ENCODE measurements around the gene ENPP5. TPM values are rescaled to one million over a fixed set of nuclear protein-coding genes. Genes with fewer than 3 reads are reported as not detected.
"Not testable (repeated sequence)": the region's sequence is repeated elsewhere in the genome, so short reads cannot be mapped to it uniquely, and the experiment has no call there.

The ENPP5 gene
- total and polyA plus RNA-seq, 7 experiments from 2014 or later = 0.50 to 1.7 (median 0.92) TPM; not detected in 2

DNA sequence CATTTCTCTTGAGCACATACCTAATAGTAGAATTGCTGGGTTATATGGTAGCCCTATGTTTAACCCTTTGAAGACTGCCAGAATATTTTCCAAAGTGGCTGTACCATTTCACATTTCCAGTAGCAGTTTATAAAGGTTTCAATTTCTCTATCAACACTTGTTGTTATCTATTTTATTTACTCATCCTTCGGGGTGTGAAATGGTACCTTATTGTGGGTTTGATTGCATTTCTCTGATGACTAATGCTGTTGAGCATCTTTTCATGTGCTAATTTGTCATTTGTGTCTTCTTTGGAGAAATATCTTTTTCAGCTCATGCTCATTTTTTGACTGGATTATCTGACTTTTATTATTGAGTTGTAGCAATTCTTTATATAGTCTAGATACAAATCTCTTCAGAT, 35.6 kb downstream of the ENPP5 start:
- CTCF ChIA-PET = no interaction called here
- peak overlapping the region in 1 of 9 donors; percentile 29 for H3K27ac Mint-ChIP-seq

DNA sequence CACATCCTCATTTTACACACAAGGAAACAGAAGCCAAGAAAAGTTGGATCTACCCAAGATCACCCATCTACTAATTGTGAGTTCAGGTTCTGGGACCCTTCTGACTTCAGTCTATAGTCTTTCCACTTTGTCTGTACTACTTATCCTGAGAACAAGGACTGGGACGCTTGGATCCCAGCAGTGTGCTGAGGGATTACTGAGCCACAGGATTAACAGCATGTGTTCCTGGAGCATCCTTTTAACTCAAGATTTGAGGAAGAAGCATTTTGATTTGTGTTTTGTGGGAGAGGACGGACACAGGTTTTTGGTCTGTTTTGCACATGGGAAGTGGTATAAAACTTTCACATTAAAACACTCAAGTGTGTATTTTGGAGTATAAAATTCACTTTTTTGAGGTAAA, 36.6 kb downstream of the ENPP5 start:
- no peaks in the 10 kb centered on the region for H3K27me3 Mint-ChIP-seq
- ATAC-seq (no peak), DNase-seq (no peak)
- Histone ChIP-seq H3K36me3 (ENCODE audit: control insufficient read depth in 2 of 3, insufficient read depth in 3 of 3, low read length in 3 of 3) (no peaks in the 10 kb centered on the region), H3K27ac (ENCODE audit: low read depth, low read length) (no peak overlapping the region), H3K9me3 (ENCODE audit: control insufficient read depth in 2 of 3, low read length in 3 of 3) (no peaks in the 10 kb centered on the region), H3K27me3 (ENCODE audit: control insufficient read depth in 2 of 2, insufficient read depth in 2 of 2, low read length in 2 of 2) (no peaks in the 10 kb centered on the region), H3K4me1 (ENCODE audit: control insufficient read depth in 2 of 2, insufficient read depth in 2 of 2, low read length in 2 of 2) (peaks cover 5 to 6% of the 10 kb centered on the region in 2 donors), H3K4me3 (ENCODE audit: low read length) (no peak overlapping the region)
- H3K4me3 Mint-ChIP-seq = no peak overlapping the region
- ChIA-PET CTCF (no interaction called here), POLR2A (interaction anchor here (0.7 kb wide), 1 partner anchor 11 kb away, joined by 3 read pairs; no protein-coding TSS in a partner anchor)
- peaks cover 0 to 3% (median 0%) of the 10 kb centered on the region in 11 donors for H3K9me3 Mint-ChIP-seq
- peaks cover 0 to 10% (median 3%) of the 10 kb centered on the region in 5 donors for H3K36me3 Mint-ChIP-seq
- no peak overlapping the region for H3K27ac Mint-ChIP-seq
- H3K4me1 Mint-ChIP-seq = peaks cover 11 to 67% (median 49%) of the 10 kb centered on the region in 7 donors
- intact Hi-C loops (cut with micrococcal nuclease) = no loop called here

More for the DNA sequence above, 35.6 kb downstream of the ENPP5 start:
- Histone ChIP-seq H3K9me3 (ENCODE audit: control insufficient read depth in 2 of 3, low read length in 3 of 3) (no peaks in the 10 kb centered on the region), H3K4me3 (ENCODE audit: low read length) (no peak overlapping the region), H3K4me1 (ENCODE audit: control insufficient read depth in 2 of 2, insufficient read depth in 2 of 2, low read length in 2 of 2) (peaks cover 5 to 6% of the 10 kb centered on the region in 2 donors), H3K27ac (ENCODE audit: low read depth, low read length) (no peak overlapping the region), H3K36me3 (ENCODE audit: control insufficient read depth in 2 of 3, insufficient read depth in 3 of 3, low read length in 3 of 3) (no peaks in the 10 kb centered on the region), H3K27me3 (ENCODE audit: control insufficient read depth in 2 of 2, insufficient read depth in 2 of 2, low read length in 2 of 2) (no peaks in the 10 kb centered on the region)
- peaks cover 7 to 62% (median 44%) of the 10 kb centered on the region in 7 donors for H3K4me1 Mint-ChIP-seq
- H3K36me3 Mint-ChIP-seq = peaks cover 0 to 9% (median 3%) of the 10 kb centered on the region in 5 donors
- DNase-seq = no peak
- intact Hi-C loops (cut with micrococcal nuclease) = no loop called here
- H3K27me3 Mint-ChIP-seq = no peaks in the 10 kb centered on the region
- POLR2A ChIA-PET = no interaction called here
- no peak overlapping the region for H3K4me3 Mint-ChIP-seq
- ATAC-seq = no peak
- peaks cover 0 to 3% (median 0%) of the 10 kb centered on the region in 11 donors for H3K9me3 Mint-ChIP-seq

DNA sequence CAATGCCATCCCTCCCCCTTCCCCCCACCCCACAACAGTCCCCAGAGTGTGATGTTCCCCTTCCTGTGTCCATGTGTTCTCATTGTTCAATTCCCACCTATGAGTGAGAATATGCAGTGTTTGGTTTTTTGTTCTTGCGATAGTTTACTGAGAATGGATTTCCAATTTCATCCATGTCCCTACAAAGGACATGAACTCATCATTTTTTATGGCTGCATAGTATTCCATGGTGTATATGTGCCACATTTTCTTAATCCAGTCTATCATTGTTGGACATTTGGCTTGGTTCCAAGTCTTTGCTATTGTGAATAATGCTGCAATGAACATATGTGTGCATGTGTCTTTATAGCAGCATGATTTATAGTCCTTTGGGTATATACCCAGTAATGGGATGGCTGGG, 39.5 kb downstream of the ENPP5 start:
- peaks cover 0 to 10% (median 0%) of the 10 kb centered on the region in 5 donors for H3K36me3 Mint-ChIP-seq
- H3K4me1 ChIP-seq (ENCODE audit: control insufficient read depth in 2 of 2, insufficient read depth in 2 of 2, low read length in 2 of 2) = peaks cover 15 to 18% of the 10 kb centered on the region in 2 donors
- DNase-seq; H3K9me3 Mint-ChIP-seq; ATAC-seq; H3K27me3 ChIP-seq (ENCODE audit: control insufficient read depth in 2 of 2, insufficient read depth in 2 of 2, low read length in 2 of 2); H3K27ac Mint-ChIP-seq; H3K27me3 Mint-ChIP-seq; CTCF ChIA-PET; H3K9me3 ChIP-seq (ENCODE audit: control insufficient read depth in 2 of 3, low read length in 3 of 3); intact Hi-C loops (cut with micrococcal nuclease); POLR2A ChIA-PET; H3K27ac ChIP-seq (ENCODE audit: low read depth, low read length); H3K4me3 ChIP-seq (ENCODE audit: low read length); H3K36me3 ChIP-seq (ENCODE audit: control insufficient read depth in 2 of 3, insufficient read depth in 3 of 3, low read length in 3 of 3): not testable (repeated sequence)
- H3K4me3 Mint-ChIP-seq = peak overlapping the region in 4 of 10 donors; percentile 36 to 97 (median 72)
- peaks cover 19 to 66% (median 52%) of the 10 kb centered on the region in 7 donors for H3K4me1 Mint-ChIP-seq

DNA sequence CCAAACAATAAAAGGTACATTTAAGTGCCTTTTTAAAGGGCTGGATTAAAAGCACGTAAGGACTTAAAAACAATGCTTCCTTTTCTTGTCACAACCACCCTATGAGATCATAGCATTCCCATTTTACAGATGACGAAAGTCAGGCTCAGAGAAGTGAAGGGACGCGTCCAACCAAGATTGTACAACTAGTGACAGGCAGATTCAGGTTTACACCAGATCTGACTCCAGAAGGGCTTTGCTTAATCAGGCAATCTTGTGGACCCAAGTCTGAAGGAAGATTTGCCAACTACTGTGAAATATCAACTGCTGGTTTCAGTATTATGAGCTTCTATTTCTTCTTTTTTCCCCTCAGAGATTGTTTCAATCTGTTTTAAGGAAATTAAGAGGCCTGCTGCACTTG, 40.1 kb downstream of the ENPP5 start:
- ChIA-PET POLR2A (no interaction called here), CTCF (no interaction called here)
- peak overlapping the region; percentile 71 for H3K27ac ChIP-seq (ENCODE audit: low read depth, low read length)
- DNase-seq = peak in 1 of 9 donors; percentile 8
- no peak for ATAC-seq
- Mint-ChIP-seq H3K4me1 (peaks cover 19 to 64% (median 50%) of the 10 kb centered on the region in 7 donors), H3K36me3 (peaks cover 0 to 10% (median 0%) of the 10 kb centered on the region in 5 donors), H3K9me3 (peaks cover 0 to 3% (median 0%) of the 10 kb centered on the region in 11 donors), H3K27ac (peak overlapping the region in 7 of 9 donors; percentile 14 to 92 (median 86)), H3K27me3 (peaks cover 0 to 4% (median 0%) of the 10 kb centered on the region in 5 donors), H3K4me3 (peak overlapping the region; percentile 94 to 99 (median 98))
- no peaks in the 10 kb centered on the region for H3K9me3 ChIP-seq (ENCODE audit: control insufficient read depth in 2 of 3, low read length in 3 of 3)
- H3K4me1 ChIP-seq (ENCODE audit: control insufficient read depth in 2 of 2, insufficient read depth in 2 of 2, low read length in 2 of 2) = peaks cover 15 to 18% of the 10 kb centered on the region in 2 donors
- no peaks in the 10 kb centered on the region for H3K36me3 ChIP-seq (ENCODE audit: control insufficient read depth in 2 of 3, insufficient read depth in 3 of 3, low read length in 3 of 3)
- no peaks in the 10 kb centered on the region for H3K27me3 ChIP-seq (ENCODE audit: control insufficient read depth in 2 of 2, insufficient read depth in 2 of 2, low read length in 2 of 2)
- intact Hi-C loops (cut with micrococcal nuclease) = loop anchor here in 1 of 2 donors (1.0 kb wide), 1 partner anchor 522 kb away; the partner anchor contains the start of genes CYP39A1 and SLC25A27
- peak overlapping the region; percentile 98 for H3K4me3 ChIP-seq (ENCODE audit: low read length)

DNA sequence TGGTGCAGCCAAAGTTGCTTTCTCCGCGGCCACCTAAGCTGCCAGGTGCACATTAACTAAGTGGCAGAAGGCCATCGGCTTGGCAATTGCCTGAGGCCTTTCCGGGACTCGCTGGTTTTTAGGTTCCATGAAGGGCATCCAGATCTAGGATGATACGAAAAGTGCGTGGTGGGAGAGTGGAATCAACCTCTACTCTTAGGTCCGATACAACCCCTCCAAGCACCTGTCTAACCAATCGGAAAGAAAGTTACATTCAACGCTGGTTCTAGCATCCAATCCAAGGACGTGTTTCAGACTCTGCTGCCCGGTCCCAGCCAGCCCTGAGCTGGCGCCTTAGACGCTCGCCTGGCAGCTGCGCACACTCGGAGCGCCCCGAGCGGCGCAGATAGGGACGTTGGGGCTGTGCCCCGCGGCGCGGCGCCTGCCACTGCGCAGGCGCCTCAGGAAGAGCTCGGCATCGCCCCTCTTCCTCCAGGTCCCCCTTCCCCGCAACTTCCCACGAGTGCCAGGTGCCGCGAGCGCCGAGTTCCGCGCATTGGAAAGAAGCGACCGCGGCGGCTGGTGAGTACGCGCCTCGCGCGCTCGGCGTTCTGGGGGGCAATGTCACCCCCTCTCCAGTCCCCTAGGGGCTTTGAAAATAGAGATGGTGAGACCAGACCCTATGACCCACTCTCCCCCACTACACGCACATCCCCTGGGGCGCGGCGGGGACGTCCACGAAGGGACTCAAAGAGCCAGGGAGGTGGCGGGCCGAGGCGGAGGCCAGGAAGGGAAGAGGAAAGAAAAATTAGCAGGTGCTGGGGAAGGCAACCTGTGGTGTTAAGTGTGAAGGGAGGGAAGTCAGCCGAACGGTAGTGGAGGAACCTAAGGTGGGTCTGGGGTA, 40.9 kb downstream of the ENPP5 start, which contains the start of gene ENPP4:
ENPP4 (plus strand) TSS at position 361 of the 883 bp plus-strand sequence. CDS start 9,595 bp downstream, outside the sequence.
- ChIA-PET CTCF (interaction anchor here (0.7 to 1.6 kb wide), 4 partner anchors 9 to 199 kb away, joined by 3 to 7 read pairs (median 5); no protein-coding TSS in a partner anchor), POLR2A (interaction anchor here (0.9 to 1.8 kb wide), 6 partner anchors 10 to 121 kb away, joined by 3 to 6 read pairs (median 3); no protein-coding TSS in a partner anchor)
- Mint-ChIP-seq H3K4me3 (peak within 1 kb of the TSS; percentile 94 to 99 (median 98)), H3K4me1 (peaks cover 19 to 59% (median 46%) of the 10 kb centered on the region in 7 donors), H3K36me3 (peaks cover 0 to 10% (median 0%) of the 10 kb centered on the region in 5 donors), H3K27me3 (peaks cover 0 to 4% (median 0%) of the 10 kb centered on the region in 5 donors), H3K9me3 (peaks cover 0 to 3% (median 0%) of the 10 kb centered on the region in 11 donors), H3K27ac (peak within 1 kb of the TSS; percentile 86 to 97 (median 92))
- no peaks in the 10 kb centered on the region for H3K36me3 ChIP-seq (ENCODE audit: control insufficient read depth in 2 of 3, insufficient read depth in 3 of 3, low read length in 3 of 3)
- DNase-seq = peak; percentile 78 to 98 (median 91)
- H3K27ac ChIP-seq (ENCODE audit: low read depth, low read length) = peak within 1 kb of the TSS; percentile 73
- H3K27me3 ChIP-seq (ENCODE audit: control insufficient read depth in 2 of 2, insufficient read depth in 2 of 2, low read length in 2 of 2) = no peaks in the 10 kb centered on the region
- H3K9me3 ChIP-seq (ENCODE audit: control insufficient read depth in 2 of 3, low read length in 3 of 3) = no peaks in the 10 kb centered on the region
- intact Hi-C loops (cut with micrococcal nuclease) = loop anchor here (1.0 to 10.0 kb wide), 10 partner anchors 40 to 2003 kb away; partner anchors contain the start of genes CLIC5 (in 2 of the 2), CYP39A1 (in 2 of the 2), SLC25A27 (in 2 of the 2) and CD2AP (in 1 of the 2)
- ATAC-seq = peak; percentile 100
- peaks cover 15 to 18% of the 10 kb centered on the region in 2 donors for H3K4me1 ChIP-seq (ENCODE audit: control insufficient read depth in 2 of 2, insufficient read depth in 2 of 2, low read length in 2 of 2)
- peak within 1 kb of the TSS; percentile 98 for H3K4me3 ChIP-seq (ENCODE audit: low read length)

DNA sequence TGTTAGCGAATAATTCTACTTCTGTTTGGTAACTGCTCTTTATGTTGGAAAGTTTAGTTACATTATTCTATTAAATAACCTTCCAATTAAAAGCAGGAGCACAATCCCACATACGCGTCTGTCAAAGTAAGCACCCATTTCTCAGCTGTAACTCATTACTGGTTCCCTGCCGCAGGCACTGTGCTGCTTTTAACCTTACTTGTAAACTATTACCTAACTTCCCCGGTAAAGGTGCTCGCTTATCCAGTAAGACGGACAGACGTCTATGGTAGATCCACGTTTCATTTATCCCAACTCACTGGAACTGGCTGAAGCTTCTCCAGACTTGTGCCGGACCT, 41.5 kb downstream of the ENPP5 start:
- intact Hi-C loops (cut with micrococcal nuclease) = loop anchor here (1.0 to 10.0 kb wide), 10 partner anchors 39 to 2002 kb away; partner anchors contain the start of genes CLIC5 (in 2 of the 2), CD2AP (in 1 of the 2), CYP39A1 (in 1 of the 2) and MRPL14 (in 1 of the 2)

More for the DNA sequence above, 41.5 kb downstream of the ENPP5 start:
- Mint-ChIP-seq H3K4me1 (peaks cover 19 to 55% (median 45%) of the 10 kb centered on the region in 7 donors), H3K36me3 (peaks cover 0 to 10% (median 0%) of the 10 kb centered on the region in 5 donors), H3K27ac (peak overlapping the region; percentile 86 to 97 (median 92)), H3K27me3 (peaks cover 0 to 4% (median 0%) of the 10 kb centered on the region in 5 donors), H3K4me3 (peak overlapping the region; percentile 94 to 99 (median 98)), H3K9me3 (peaks cover 0 to 3% (median 0%) of the 10 kb centered on the region in 11 donors)
- Histone ChIP-seq H3K4me3 (ENCODE audit: low read length) (peak overlapping the region; percentile 98), H3K9me3 (ENCODE audit: control insufficient read depth in 2 of 3, low read length in 3 of 3) (no peaks in the 10 kb centered on the region), H3K4me1 (ENCODE audit: control insufficient read depth in 2 of 2, insufficient read depth in 2 of 2, low read length in 2 of 2) (peaks cover 15 to 18% of the 10 kb centered on the region in 2 donors), H3K27me3 (ENCODE audit: control insufficient read depth in 2 of 2, insufficient read depth in 2 of 2, low read length in 2 of 2) (no peaks in the 10 kb centered on the region), H3K36me3 (ENCODE audit: control insufficient read depth in 2 of 3, insufficient read depth in 3 of 3, low read length in 3 of 3) (no peaks in the 10 kb centered on the region), H3K27ac (ENCODE audit: low read depth, low read length) (peak overlapping the region; percentile 73)
- ATAC-seq = peak; percentile 26
- DNase-seq = no peak
- CTCF ChIA-PET = interaction anchor here (0.7 to 1.6 kb wide), 5 partner anchors 9 to 199 kb away, joined by 3 to 7 read pairs (median 5); no protein-coding TSS in a partner anchor
- POLR2A ChIA-PET = interaction anchor here (0.9 to 1.8 kb wide), 6 partner anchors 10 to 120 kb away, joined by 3 to 6 read pairs (median 3); no protein-coding TSS in a partner anchor

Data from naive thymus-derived CD4-positive, alpha-beta T cell (primary cell).